KG1 (cell line): ENCODE measurements around the gene KNDC1.

Source experiments
- DNase-seq: peaks from one replicate; lab custom pipeline; 2025; lab: John Stamatoyannopoulos, UW

The KNDC1 gene

GRCh38 chr10:133177380-133178157, 17.6 kb downstream of the KNDC1 start:
- no peak for DNase-seq

DNA sequence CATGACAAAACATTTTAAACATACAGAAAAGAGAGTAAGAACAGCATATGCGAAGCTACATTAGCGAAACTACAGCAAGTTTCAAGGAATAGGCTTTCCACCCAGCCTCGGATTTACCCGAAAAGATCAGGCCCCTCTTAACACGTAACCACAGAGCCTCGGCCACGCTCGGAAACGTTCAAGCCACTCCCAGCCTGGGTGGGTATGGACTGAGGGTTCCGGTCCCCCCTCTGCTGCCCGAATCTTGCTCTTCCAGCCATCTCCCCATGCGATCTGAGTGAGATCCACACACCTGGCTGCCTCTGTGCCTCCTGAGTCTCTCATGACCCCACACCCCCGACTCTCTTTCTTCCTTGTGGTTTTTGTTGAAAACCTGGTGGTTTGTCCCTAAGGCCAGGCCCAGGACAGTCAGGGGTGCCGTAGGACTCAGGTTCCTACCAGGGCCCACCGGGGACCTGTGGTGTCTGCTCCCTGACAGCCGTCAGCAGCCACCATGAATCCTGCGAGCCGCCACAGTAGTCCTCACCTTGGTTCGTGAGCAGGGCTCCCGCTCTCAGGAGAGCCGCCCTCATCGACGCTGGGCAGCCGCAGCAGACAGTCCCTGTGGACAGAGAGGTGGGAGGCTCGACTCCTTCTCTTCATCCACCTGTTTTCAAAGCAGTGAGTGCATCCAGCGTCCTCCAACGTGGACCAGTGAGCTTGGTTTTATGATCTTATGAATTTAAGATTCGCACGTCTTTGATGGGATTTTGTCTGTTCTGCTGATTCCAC, 18.5 kb downstream of the KNDC1 start:
- no peak for DNase-seq

DNA sequence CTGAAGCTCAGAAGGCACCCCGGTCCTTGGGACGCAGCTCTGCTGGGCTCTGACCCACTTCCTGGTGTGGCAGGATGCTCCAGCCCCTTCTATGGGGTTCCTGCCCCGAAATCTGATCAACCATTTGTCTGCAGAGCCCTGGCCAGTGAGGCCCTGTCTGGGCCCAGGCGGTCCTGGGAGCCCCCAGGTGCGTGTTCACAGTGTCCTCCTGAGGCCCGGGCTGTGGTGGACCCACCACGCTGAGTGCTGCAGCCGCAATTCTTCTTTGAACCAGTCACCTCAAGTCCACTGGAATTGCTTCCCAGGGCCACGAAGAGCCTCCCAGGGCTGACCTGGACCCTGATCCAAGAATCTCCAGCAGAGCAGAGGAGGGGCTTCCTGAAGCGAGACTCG, 19.1 kb downstream of the KNDC1 start:
- no peak for DNase-seq

DNA sequence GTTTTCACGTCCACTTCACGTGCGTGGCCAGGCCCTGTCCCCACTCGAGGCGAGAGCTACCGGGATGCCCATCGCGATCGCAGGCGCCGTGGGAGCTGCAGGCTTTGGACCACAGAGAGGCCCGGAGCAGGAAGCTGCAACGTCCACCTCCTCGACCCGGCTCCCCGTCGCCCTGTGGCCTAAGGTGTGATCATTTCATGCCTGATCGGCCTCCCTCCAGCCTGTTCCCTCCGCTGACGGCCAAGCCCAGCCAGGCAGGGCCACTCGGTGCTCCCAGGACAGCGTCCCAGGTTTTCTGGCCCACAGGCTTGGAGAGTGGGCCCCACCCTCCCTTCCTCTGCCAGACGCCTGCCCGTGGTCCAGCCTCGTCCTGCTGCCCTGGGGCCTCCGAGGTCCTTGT, 19.6 kb downstream of the KNDC1 start:
- no peak for DNase-seq

GRCh38 chr10:133180192-133180964, 20.4 kb downstream of the KNDC1 start:
- DNase-seq: no peak

GRCh38 chr10:133180965-133181639, 21.1 kb downstream of the KNDC1 start:
- no peak for DNase-seq

- DNase-seq: no peak
Observed at GRCh38 chr10:133182190-133182589, 22.2 kb downstream of the KNDC1 start.

GRCh38 chr10:133182791-133183645, 23.0 kb downstream of the KNDC1 start:
- no peak for DNase-seq

DNA sequence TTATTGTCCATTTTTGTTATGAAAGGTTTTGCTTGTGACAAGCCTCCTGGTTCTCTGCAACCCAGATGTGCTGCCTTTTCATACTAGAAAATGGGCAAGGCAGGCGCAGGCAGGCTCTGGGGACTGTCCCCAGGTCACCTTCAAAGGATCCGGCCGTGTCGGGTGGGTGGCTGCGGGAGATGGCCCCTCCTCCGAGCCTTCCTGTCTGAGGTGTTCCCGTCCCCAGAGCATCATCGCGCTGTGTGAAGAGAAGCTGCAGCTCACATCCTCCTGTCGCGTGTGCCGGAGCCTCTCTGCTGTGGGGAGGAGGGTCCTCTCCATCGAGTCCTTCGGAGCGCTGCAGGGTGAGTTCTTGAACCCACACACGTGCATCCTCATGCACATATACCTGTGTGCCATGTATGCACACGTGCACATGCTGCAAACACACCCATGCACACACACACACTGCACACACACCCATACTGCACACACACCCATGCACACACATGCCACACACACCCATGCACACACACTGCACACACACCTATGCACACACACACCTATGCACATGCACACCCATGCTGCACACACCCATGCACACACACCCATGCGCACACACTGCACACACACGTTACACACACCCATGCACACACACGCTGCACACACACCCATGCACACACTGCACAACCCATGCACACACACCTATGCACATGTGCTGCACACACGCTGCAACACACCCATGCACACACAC, 23.8 kb downstream of the KNDC1 start:
- no peak for DNase-seq

- no peak for DNase-seq
Observed at GRCh38 chr10:133184591-133185244, 24.7 kb downstream of the KNDC1 start.

- DNase-seq: no peak
Observed at GRCh38 chr10:133185421-133185820, 25.4 kb downstream of the KNDC1 start.

- no peak for DNase-seq
Observed at GRCh38 chr10:133185916-133186315, 25.9 kb downstream of the KNDC1 start.

- no peak for DNase-seq
Observed at GRCh38 chr10:133186416-133187090, 26.5 kb downstream of the KNDC1 start.

- no peak for DNase-seq
Observed at GRCh38 chr10:133187091-133187905, 27.3 kb downstream of the KNDC1 start.

DNA sequence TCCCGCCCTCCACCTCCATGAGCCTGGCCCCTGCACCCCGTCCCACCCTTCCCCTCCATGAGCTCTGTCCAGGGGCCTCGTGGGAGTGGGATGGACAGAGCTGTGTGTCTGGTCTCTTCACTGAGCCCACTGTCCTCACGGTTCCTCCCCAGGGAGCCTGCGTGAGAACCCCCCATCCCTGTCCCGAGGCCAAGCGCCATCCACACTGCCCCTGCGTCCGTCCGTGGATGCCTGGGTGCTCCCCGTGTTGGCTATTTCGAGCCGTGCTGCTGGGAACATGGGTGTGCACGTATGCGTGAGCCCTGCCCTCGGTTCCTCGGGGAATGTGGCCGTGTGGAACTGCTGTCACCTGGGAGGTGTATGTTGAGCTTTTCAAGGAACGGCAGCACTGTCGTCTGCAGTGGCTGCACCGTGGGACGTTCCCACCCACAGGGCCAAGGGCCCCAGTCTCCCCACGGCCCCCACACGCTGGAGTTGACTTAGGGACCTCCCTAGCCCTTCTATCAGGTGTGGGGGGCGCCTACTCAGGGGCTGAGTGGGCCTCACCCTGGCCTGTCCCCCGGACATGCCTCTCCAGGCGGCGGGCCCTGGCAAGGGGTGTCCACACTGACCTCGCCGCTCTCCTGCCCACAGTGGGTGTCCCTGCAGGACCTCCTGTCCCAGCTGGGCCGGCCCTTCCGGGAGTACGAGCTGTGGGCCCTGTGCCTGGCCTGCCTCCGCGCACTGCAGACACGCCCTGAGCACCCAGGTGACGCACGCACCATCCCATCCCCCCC, 28.1 kb downstream of the KNDC1 start:
- no peak for DNase-seq

GRCh38 chr10:133189256-133189655, 29.2 kb downstream of the KNDC1 start:
- DNase-seq: no peak

DNA sequence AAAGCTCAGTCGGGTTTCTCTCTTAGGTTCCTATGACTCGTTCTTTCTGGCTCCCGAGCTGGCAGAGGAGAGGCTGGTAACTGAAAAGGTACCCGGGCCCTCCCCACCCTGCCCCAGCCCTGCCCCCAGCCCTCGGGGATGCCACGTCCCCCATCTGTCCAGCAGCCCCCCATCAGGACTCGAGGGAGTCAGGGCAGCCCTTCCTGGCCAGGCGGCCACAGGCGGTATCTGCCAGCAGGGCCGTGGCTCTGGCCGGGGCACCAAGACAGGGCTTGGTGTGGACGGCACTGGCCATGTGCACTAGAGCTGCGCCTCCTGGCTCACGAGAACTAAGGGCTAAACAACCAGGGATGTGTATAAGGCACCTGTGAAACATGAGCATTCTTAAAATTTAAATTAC, 29.7 kb downstream of the KNDC1 start:
- DNase-seq: no peak

DNA sequence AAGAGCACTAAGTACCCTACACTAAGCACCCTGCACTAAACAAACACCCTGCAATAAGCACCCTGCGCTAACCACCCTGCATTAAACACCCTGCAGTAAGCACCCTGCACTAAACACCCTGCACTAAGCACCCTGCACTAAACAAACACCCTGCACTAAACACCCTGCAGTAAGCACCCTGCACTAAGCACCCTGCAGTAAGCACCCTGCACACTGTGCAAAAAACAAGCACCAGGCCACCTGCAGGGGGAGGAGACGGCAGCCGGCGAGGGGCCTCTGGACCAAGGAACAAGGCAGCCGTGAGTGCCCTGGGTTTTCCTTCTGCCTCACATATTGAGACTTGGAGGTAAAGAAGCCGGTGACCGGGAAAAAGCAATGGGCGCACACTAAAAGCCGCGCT, 30.2 kb downstream of the KNDC1 start:
- DNase-seq: no peak
